RWPE2 (cell line): Measurements from ENCODE around the gene CLCF1.

Experiments
- ATAC-seq: fragments of 200-7000 bp; cut with Tn5 transposase; 3 replicates; pipeline ENCODE4 v1.9.1; 2021; ENCODE audit warnings: low read depth
- DNase-seq: peaks from one replicate; pipeline ENCODE4 v3.0.0-alpha.2; 2020; ENCODE audit warnings: low spot score
- H3K27ac ChIP-seq: fragments of 450-650 bp; 2 replicates; pipeline ENCODE4 v1.5.1; 2017; ENCODE audit warnings: mild to moderate bottlenecking; ENCODE audit not compliant: poor library complexity, severe bottlenecking
- H3K27me3 ChIP-seq: fragments of 250-450 bp; sonication (Bioruptor Pico); 2 replicates; pipeline ENCODE4 v1.5.1; 2021; ENCODE audit warnings: mild to moderate bottlenecking, moderate library complexity; ENCODE audit not compliant: insufficient read depth, poor library complexity, severe bottlenecking
- H3K36me3 ChIP-seq: fragments of 250-450 bp; sonication (Bioruptor Pico); 2 replicates; pipeline ENCODE4 v1.5.1; 2020; ENCODE audit warnings: low read depth, mild to moderate bottlenecking, moderate library complexity
- H3K4me1 ChIP-seq: fragments of 250-450 bp; sonication (Bioruptor Pico); 2 replicates; pipeline ENCODE4 v1.5.1; 2021; ENCODE audit warnings: mild to moderate bottlenecking, moderate library complexity; ENCODE audit not compliant: insufficient read depth, poor library complexity, severe bottlenecking
- H3K4me3 ChIP-seq: fragments of 250-450 bp; sonication (Bioruptor Pico); 2 replicates; pipeline ENCODE4 v1.5.1; 2021; ENCODE audit warnings: mild to moderate bottlenecking, moderate library complexity; ENCODE audit not compliant: severe bottlenecking
- H3K9me3 ChIP-seq: fragments of 250-450 bp; sonication (Bioruptor Pico); 2 replicates; pipeline ENCODE4 v1.5.1; 2021; ENCODE audit warnings: mild to moderate bottlenecking, moderate library complexity; ENCODE audit not compliant: severe bottlenecking
- CTCF ChIP-seq: fragments of 450-650 bp; IDR thresholded peaks from one replicate; pipeline ENCODE4 v1.5.1; 2017; ENCODE audit warnings: mild to moderate bottlenecking, moderate library complexity; ENCODE audit not compliant: poor library complexity, severe bottlenecking

The CLCF1 gene

GRCh38 chr11:67332081-67332691 lies 41.2 kb downstream of the CLCF1 start:
- no peaks in the 10 kb centered on the region for H3K36me3 ChIP-seq
- no peak overlapping the region for H3K27ac ChIP-seq
- ATAC-seq (no peak), DNase-seq (no peak)
- H3K4me1 ChIP-seq: no peaks in the 10 kb centered on the region
- H3K9me3 ChIP-seq: no peaks in the 10 kb centered on the region
- no peak overlapping the region for H3K4me3 ChIP-seq
- no peak for TF ChIP-seq CTCF
- H3K27me3 ChIP-seq: no peaks in the 10 kb centered on the region

GRCh38 chr11:67323526-67323925 lies 49.9 kb downstream of the CLCF1 start:
- no peaks in the 10 kb centered on the region for H3K4me1 ChIP-seq
- peaks cover 4% of the 10 kb centered on the region; the same call in 1 of the 2 replicates for H3K36me3 ChIP-seq
- no peak overlapping the region for H3K4me3 ChIP-seq
- ATAC-seq (no peak), DNase-seq (no peak)
- H3K27ac ChIP-seq: no peak overlapping the region
- no peak for TF ChIP-seq CTCF
- no peaks in the 10 kb centered on the region for H3K27me3 ChIP-seq
- H3K9me3 ChIP-seq: no peaks in the 10 kb centered on the region

- Histone ChIP-seq H3K4me3 (no peak overlapping the region), H3K27me3 (no peaks in the 10 kb centered on the region), H3K9me3 (no peaks in the 10 kb centered on the region), H3K27ac (no peak overlapping the region), H3K36me3 (peaks cover 4% of the 10 kb centered on the region; the same call in 1 of the 2 replicates), H3K4me1 (no peaks in the 10 kb centered on the region)
- ATAC-seq (no peak), DNase-seq (no peak)
- TF ChIP-seq CTCF: no peak
Measured at GRCh38 chr11:67322049-67322448, 51.3 kb downstream of the CLCF1 start.

- H3K27me3 ChIP-seq: no peaks in the 10 kb centered on the region
- ATAC-seq (no peak), DNase-seq (no peak)
- H3K4me1 ChIP-seq: peaks cover 2% of the 10 kb centered on the region
- peaks cover 2% of the 10 kb centered on the region; the same call in 1 of the 2 replicates for H3K36me3 ChIP-seq
- no peak overlapping the region for H3K4me3 ChIP-seq
- TF ChIP-seq CTCF: no peak
- H3K9me3 ChIP-seq: no peaks in the 10 kb centered on the region
- no peak overlapping the region for H3K27ac ChIP-seq
Measured at GRCh38 chr11:67321313-67321871, 52.0 kb downstream of the CLCF1 start.

- Histone ChIP-seq H3K4me1 (peaks cover 3% of the 10 kb centered on the region), H3K36me3 (no peaks in the 10 kb centered on the region), H3K27ac (no peak overlapping the region), H3K27me3 (no peaks in the 10 kb centered on the region), H3K4me3 (no peak overlapping the region), H3K9me3 (no peaks in the 10 kb centered on the region)
- ATAC-seq: no peak
- no peak for DNase-seq
- no peak for TF ChIP-seq CTCF
Measured at GRCh38 chr11:67320691-67321090, 52.7 kb downstream of the CLCF1 start.
